NCI-H2196 (cell line): ENCODE data around the gene EPS8.

Experiments used
- DNase-seq: peaks from one replicate; lab custom pipeline; 2025; ENCODE audit not compliant: unreplicated experiment; lab: John Stamatoyannopoulos, UW

EPS8 gene

DNA sequence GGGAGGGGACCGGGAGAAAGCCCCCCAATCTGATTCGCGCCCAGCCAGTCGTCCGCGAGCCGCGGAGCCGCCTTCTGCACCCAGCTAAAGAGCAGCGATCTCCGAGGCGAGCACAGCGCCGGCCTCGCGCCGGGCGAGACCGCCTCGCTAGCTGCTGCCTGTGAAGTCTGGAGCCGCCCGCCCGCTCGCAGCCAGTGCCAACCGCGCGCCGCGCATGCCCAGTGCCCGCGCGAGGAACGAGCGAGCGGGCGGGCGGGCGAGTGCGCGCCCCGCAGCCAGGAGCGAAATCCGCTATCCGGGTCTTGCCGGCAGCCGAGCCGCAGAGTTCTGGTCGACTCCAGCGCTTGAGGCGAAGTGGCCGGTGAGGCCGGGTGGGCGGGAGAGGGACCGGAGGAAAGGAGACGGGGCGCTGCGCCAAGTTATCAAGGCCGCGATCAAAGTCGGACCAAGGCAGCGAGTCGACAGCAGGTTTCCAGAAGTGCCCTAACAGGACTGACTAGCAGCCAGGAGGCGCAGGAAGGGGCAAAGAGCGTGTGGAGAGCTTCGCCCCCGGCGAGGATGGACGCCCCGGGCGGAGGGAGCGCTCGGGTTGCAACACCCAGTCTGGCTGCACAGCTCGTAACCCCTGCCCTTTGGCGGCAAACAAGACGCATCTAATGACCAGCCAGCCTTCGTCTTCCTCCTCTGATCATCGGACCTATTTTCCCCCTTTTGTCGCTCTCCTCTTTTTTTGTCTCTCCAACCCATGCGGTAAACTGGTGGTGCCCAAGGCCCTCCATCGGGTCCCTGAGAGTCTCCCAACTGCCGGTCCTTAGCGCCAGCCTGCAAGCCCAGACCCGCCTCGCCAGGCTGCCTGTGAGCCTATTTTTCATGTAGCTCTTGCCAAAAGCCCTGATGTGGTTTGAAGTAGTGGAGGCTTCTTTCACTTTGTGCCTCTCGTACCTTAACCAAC, at the start of gene EPS8:
TSS of gene EPS8 (minus strand) at position 169 of the 952 bp plus-strand sequence. CDS start 106,437 bp downstream, outside the sequence.
- DNase-seq: peak; percentile 77

DNA sequence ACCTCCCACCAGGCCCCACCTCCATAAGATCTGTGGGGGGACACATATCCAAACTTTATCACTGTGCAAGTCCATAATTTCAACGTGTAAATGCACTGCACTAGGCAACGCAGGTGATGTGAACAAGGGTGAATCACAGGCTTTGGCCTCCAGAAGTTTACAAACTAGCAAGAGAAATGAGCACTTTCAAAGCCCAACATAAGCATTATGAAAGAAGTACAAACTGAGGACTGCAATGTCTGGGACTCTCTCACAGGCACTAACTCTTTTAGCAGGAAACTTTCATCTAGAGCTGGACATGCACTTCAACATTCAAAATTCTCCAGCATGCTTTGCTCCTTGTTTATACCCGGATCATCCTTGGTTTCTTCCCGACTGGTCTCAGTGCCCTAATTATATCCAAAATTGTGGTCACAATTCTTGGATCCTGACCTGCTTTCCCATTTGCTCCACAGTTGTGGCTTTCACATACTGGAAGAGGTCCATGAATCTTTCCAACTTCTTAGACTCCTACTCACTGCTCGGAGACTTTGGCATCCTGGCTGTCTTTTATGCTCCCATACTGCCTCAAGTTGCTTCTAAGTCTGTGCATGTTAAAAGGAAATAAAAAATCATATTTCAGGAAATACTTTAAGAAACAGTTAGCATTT, 48.1 kb upstream of the EPS8 start:
- DNase-seq: no peak

DNA sequence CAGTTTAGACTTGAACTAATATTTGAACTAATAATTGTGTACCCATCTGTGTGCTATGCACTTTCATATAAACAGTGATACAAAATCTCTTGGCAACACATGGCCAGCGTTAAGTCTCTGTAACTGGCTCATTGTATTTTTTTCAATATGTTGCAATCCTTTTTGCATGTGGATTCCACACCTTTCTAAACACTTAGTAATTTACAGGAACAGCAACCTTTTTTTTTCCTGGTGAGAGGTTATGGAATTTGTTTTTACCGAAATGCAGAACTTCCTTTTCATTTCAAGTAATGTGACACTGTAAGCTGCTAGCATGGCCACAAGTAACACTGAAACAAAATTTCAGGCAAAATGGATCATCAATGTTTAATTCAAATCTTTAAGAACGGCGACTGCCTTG, 45.4 kb upstream of the EPS8 start:
- no peak for DNase-seq

DNA sequence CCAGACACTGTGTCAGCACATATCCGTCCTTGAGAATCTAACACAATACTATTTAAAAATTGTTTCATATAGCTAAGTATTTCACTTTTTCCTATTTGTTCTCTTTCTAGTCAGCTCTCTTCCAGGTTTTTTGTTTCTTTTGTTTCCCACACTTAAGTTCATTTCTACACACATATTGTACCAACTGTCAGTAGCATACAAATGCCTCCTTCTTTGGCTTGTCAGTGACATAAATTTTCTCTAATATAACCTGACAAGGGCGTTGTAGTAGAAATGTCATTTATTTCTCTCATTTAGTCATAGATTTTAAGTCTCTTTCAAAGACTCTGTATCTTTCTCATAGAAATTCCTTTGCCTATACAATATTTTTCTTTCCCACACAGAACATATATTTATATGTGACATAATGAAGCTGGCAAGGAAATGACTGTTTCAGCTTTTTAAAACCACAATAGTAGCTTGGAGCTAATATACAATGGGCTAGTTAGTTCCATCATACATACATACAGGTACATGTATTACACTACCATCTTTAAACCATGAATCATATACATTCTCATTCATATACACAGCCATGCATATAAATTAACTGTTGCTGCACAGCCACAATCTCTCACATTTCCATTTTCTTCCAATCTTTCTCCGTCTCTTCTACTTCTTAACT, 42.3 kb upstream of the EPS8 start:
- no peak for DNase-seq

DNA sequence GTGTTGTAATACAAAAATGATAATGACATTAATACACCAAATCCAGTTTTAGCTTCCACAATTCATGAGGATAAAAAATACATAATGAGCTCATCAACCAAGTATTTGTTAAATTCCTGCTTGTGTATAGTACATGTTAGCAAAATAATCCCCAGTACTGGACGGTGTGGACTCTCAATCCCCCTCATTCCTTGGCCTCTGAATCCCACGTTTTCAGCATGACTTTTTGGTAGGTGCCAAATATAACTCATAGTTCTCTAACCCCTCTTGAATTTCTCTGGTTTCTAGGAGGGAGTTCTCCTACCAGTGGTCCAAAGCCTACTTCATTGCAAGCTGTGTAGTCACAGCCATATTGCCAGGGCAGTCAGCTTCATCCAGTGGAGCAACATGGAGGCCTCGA, 41.4 kb upstream of the EPS8 start:
- no peak for DNase-seq

DNA sequence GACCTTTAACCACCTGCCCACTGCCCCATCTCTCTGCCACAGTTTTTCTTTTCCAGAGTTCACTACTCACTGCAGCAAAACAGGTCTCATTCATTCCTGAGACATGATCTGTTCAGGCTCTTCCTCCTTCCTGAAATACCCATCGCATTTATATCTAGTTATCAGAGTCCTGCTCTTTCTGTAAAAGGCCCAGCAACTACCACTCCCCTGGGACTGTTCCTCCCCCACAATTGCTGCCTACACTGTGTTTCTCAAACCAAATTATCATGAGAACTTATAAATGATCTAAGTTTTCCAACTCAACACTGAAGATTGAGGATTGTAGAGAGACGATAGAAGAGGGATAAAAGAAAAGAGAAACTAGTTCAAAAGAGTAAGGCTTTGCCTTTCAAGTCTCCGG, 40.8 kb upstream of the EPS8 start:
- no peak for DNase-seq

DNA sequence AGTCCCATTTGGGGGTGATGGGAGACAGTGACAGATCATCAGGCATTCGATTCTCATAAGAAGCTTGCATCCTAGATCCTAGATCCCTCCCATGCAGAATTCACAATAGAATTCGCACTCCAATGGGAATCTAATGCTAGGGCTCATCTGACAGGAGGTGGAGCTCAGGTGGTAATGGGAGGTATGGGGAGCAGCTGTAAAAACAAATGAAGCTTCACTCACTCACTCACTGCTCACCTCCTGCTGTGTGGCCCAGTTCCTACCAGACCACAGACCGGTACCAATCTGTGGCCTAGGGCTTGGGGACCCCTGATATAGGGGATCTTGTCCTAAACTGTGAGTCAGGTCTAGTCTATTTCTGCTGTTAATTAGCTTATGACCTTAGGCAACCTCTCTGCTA, 40.1 kb upstream of the EPS8 start:
- DNase-seq: no peak

DNA sequence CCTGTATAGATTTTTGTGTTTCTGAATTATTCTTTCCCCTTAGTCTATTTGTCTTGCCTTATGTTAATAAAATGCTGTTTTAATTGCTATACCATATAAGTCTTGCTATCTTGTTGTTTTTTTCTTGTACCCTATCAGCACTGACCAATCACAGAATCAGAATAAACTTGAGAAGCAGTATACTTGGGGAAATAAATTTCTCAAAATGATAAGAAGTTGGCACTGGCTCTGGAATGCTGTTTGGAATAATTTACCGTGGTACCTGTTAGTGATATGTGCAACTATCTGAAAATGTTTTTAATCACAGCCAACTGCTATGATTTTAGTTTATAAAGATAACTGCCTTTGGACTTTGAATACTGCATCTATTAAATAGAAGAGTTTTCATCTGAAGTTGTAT, 37.9 kb upstream of the EPS8 start:
- DNase-seq: no peak

DNA sequence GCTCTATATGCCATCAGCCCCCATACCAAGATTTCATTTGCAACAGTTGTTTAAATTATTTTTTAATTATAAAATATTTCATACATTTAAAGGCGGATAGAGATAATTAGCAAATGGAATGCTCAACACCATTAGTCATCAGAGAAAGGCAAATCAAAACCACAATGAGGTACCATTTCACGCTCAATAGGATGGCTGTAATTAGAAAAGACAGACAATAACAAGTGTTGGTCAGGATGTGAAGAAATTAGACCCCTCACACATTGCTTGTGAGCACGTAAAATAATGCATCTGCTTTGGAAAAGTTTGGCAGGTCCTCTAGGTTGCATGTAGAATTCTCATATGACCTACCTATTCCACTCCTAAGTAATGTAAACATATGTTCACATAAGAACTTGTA, 35.3 kb upstream of the EPS8 start:
- DNase-seq: no peak

DNA sequence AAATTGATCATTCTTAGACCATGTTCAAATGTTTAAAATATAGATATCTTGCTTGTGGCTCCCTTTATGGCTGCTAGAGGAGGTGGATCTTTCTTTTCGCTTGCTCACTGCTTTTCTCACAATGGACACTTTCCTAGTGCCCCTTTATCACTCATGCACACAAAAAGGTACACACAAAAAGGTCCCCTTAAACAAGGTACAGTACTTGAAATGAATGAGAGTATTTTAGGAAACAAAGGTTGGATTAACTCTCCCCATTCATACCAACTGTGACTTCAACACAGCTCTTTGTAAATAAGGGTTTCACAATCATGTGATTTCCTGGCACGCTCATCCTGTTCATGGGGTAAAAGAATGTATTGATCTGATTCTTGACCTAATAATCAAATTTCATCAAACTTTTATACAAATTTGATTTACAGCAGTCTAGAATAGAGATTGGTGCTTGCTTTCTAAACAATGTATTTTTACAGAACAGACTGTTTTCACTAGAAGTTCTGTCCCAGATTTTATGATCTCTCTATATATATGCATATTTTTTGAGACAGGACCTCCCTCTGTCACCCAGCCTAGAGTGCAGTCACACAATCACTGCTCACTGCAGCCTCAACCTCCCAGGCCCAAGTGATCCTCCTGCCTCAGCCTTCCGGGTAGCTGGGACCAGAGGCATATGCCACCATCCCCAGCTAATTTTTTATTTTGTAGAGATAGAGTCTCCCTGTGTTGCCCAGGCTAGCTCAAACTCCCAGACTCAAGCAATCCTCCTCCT, 34.4 kb upstream of the EPS8 start:
- DNase-seq: no peak

DNA sequence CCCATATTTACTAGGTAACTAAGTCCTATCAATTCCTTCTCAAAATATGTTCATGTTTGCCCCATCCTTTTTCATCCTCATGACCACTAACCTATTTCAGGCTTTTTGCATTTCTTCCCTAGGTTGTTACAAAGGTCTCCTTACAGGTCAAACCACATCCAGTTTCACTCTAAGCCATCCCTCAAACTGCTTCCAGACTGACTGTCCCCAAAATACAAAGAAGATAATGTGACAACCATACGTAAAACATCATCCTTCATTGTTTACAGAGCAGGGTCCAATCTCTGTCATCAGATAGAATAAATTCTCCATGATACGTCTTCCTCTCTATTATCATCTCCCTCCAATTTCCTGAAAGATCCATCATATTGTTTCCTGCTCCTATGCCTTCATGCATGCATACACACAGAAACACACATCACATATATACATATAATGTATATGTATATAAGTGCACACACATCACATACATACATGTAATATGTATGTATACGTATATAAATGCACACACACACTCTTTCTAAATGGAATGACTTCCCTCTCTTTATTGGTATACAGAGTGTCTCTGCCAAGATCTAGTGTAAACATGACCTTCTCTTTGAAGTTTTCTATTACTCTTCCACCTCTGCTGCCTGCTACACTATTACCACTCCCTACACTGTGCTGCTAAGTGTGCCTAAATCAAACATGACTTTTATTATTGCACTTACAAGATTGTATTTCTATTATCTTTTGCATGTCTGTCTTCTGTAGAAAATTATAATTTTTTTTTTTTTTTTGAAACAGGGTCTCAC, 30.7 kb upstream of the EPS8 start:
- no peak for DNase-seq

DNA sequence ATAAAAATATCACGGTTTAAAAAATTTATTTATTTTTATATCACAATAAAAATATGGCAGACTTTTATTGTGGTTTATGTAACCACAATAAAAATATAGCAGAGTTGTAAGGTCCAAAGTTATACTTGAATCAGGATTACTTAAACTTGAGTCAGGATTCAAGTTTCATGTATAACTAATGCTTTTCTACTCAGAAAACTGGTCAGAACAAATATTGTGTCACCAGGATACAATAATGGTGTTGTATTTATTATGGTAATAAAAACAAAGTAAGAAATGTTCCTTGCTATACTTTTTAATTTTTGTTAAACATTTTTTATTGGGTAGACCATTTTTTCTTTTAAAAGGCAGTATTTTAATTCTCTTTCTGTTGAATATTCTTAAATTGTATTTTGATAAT, 29.2 kb upstream of the EPS8 start:
- DNase-seq: no peak

DNA sequence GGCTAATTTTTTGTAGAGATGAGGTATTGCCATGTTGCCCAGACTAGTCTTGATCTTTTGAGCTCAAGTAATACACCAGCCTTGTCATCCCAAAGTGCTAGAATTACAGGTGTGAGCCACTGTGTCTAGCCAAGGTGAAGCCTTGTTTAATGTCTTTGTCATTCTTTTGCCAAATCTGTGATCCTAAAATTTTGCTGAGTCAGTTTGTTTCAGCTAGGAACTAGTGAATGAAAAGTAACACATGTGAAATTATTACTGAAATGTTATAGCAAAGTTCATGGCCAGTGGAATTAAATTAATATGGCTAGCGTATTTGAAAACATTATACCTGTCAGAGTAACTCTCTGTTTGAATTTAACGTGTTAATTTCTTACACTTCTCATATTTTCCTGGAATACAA, 26.5 kb upstream of the EPS8 start:
- DNase-seq: no peak

DNA sequence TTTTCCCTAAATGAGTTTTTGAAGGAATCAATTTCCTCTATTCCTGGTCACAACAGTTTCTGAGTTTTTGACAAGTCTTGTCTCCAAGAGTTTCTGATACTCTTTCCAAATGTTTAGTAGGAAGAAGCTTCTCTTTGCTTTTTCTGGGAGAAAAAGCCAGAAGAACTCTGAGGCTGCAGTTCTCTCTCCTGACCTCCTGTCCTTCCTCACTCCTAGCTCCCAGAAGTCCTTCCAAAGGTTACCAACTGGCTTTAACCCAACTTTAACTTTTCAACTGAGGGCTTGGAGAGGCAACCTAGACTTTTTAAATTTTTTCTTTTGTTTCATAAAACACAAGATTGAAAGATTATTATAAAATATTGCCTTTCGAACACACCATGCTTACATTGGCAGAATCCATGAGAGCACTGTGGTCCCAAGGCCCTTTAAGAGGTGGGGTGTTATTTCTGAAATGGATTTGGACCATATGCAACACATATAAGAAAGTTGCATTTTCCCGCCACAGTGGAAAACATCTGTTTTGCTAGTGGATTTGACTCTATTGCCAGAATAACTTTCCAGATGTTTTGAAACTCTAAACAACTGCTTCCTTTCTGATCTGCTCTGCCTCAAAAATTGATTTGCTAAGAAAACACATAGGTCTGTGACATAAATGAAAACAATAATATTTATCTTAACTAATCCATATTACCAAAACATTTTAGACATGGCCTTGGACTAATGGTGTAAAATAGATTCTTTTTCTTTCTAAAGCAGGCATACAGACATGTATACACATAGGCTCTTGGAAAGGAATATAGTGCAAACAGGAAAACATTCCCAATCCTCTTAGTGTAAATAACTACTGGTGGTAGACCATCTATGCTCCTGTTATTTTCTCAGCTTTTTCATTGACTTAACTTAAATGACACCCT, 22.3 kb upstream of the EPS8 start:
- no peak for DNase-seq

DNA sequence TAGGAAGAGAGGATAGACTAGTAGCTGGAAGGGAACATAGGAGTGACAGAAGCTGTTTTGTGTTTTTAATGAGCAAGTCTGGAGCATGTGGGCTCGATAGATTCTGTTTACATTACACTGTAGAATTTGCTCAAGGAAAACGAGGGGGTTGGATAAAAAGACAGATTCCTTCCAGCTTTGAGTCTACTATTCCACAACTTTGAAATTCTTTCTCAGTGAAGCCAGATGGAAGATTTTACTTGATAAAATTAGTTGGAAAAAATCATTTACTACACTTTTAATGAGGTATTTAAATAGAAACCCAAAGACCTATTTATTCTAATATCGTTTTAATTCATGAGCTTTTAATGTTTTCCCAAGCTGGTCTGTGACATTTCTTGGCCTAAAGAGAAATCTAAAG, 19.5 kb upstream of the EPS8 start:
- DNase-seq: no peak

DNA sequence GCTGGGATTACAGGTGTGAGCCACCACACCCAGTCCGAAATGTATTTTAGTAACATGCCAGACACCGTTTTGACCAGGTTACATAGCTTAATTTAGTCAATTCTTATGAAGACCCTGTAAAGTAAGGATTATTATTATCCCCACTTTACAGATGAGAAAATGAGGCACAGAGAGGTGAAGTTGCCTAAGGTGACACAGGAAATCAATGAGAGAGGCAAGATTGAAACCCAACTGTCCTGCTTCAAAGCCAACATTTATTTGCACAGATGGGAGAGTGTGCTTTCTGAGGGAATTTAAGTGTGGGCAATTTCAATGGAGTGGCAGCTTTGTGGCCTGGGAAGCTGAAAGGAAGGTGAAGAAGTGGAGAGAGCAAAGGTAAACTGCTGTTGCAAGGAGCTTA, 19.1 kb upstream of the EPS8 start:
- DNase-seq: no peak

DNA sequence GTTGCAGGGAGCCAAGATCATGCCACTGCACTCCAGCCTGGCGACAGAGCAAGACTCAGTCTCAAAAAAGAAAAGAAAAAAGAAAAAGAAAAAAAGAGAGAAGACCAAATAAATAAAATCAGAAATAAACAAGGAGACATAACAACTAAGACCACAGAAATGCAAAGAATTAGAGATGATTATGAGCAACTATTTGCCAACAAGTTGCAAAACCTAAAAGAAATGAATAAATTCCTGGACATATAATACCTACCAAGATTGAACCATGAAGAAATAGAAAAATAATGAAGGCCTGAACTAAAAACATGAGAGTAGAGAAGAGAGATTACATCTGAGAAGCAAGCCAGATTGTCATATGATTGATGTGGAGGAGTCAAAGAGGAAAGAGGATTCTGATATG, 17.6 kb upstream of the EPS8 start:
- no peak for DNase-seq

DNA sequence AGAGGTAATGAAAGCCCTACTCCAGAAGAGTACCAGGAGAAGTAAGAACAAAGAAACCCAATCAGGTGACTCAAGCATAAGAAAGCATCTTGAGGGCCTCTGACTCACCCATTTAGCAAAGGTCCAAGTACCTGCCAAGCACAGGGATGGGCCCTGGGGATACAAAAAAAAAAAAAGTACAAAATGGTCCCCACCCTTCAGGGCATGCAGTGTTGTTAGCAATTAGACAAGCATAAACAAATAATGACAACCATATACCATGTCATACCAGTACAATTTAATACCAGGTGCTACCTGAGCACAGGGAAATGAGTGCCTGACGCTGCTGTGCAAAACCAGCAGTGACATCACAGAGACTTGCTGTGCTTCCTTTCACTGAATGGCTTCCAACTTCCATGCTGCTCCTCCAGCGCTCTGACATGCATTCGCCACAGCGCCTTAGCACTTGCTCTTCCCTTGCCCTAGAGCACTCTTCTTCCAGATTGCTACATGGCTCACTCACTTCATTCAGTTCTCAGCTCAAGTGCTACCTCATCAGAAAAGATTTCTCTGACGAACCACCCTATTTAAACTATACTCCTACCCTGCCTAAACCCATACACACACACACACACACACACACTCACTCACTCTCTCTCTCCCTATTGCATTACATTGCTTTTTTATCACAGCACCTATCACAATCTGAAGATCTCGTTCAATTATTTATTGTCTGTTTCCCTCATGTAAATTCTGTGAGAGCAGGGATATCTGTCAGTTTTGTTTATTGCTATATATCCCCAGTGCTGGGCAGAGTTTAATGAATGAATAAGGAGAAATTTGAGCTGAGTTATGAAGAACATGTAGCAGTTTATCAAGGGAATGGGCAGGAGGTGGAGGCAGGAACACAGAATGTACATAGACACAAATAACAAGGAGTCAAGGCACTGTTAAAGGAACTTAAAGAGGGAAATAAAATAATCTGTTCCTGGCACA, 12.9 kb upstream of the EPS8 start:
- no peak for DNase-seq
